ENCODE measurements around the gene F13A1.

DNA sequence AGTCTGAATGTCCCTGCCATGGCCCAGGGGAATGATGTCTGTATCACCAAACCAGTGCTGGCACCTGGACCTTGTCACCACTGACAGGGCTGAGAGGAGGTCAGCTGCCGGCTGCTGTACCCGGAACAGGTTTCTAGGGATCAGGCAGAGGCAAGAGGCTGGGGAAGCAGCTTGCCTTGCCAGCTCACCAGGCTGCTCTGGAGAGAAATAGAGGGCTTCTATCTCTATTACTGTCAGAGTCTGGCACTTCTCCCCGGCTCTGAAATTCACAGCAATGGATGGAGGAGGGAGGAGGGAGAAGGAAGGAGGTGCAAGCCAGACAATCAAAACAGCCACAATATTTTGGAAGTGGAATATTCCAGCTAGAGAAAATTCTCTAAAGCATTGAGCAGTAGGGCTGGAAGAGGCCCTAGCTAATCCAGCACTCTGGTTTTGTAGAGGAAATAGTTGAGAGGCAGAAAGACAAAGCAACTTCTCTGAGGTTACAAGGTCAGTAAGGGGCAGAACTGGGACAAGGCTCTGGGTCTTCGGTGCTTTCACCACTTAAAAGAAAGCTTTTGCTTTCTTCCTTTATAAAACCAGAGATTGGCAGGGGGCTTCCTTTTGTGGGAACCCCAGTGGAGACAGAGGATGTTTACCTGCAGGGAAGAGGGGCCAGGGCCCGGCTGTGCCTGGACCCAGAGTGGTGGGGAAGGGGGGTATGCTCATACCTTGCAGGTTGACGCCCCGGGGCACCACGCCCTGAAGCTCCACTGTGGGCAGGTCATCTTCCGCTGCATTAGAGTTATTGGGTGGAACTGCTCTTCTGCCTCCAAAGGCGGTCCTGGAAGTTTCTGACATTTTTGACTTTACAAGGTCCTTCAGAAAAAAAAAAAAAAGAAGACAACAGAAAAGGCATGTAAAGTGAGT lies 2.4 kb downstream of the F13A1 start:
- no peak for TF ChIP-seq POLR2A (IDR thresholded peaks at IDR 0.05)
- TF ChIP-seq CTCF (IDR thresholded peaks at IDR 0.05), result no peak
- TF ChIP-seq POLR2AphosphoS5 (IDR thresholded peaks at IDR 0.05), result no peak
